HG03442 (cell line): ENCODE results near the gene OR52W1.

Experiments
- ATAC-seq: cut with Tn5 transposase; IDR thresholded peaks from one replicate; pipeline ENCODE4 v1.9.1; 2021; ENCODE audit warnings: mild to moderate bottlenecking, moderate library complexity; ENCODE audit not compliant: unreplicated experiment

OR52W1 gene

GRCh38 chr11:6199174-6199810 lies at the start of gene OR52W1:
Gene OR52W1 (plus strand): TSS chr11:6199224. CDS start chr11:6199224, 0 bp downstream.
- ATAC-seq: no peak

DNA sequence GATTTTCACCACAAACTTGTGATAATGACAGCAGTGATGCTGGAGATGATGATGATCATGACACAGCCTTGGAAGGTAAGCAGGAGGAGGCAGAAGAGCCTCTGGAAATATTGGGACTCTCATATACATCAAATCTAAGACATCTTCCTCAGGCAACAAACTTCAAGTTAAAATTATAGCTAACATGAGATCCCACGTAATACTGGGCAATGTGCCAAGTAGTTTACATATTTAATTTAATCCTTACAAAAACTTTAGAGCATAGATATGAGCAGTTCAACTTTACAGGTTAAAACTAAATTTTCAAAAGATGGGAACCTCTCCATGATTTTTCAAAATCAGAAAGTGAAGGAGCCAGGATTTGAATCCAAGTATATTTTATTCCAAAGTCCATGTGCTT lies 47.9 kb upstream of the OR52W1 start:
- no peak for ATAC-seq

GRCh38 chr11:6152126-6152525 lies 46.9 kb upstream of the OR52W1 start:
- ATAC-seq: no peak

- no peak for ATAC-seq
Observed at GRCh38 chr11:6156628-6157359, 42.2 kb upstream of the OR52W1 start.

- no peak for ATAC-seq
Observed at GRCh38 chr11:6170226-6170625, 28.8 kb upstream of the OR52W1 start, which contains the start of gene OR52B2. Gene OR52B2 (minus strand): TSS chr11:6170326. CDS start chr11:6170326, 0 bp downstream.

- no peak for ATAC-seq
Observed at GRCh38 chr11:6175440-6175839, 23.6 kb upstream of the OR52W1 start.

DNA sequence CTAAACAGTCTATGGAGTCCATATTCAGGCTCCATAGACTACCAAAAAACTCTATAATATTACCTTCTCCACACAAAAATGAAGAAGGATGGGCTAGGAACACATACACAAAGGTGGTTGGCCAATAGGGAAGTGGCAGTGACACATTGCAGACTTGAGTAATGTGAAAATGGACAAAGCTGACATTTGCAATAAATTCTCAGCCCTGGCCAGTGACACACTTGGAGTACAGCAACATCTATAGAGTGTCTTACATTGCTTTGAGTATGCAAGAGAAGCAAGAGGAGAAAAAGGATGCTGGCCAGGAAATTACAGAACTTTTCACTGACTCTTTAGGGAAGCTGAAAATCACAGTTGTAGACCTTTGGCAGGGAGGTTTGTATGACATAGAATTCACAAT lies 7.3 kb upstream of the OR52W1 start:
- ATAC-seq: no peak

GRCh38 chr11:6194065-6194581 lies 4.9 kb upstream of the OR52W1 start:
- ATAC-seq: no peak

DNA sequence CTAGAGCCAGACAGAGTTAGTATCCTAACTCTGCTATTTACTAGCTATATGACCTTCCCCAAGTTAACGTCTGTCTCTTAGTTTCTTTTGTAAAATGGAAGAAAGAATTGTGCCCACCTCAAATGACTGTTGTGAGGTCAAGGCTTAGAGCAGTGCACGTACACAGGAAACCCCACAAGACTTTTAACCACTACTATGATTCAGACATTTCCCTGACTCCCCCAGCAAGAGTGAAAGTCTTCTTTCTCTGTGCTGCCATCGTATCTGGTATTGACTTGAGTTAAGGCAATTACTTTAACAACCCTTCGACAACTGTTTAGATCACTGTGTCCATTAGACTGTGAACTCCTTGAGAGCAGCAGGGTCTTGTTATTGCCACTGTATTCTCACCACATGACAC lies 2.6 kb upstream of the OR52W1 start:
- peak; percentile 45 for ATAC-seq

DNA sequence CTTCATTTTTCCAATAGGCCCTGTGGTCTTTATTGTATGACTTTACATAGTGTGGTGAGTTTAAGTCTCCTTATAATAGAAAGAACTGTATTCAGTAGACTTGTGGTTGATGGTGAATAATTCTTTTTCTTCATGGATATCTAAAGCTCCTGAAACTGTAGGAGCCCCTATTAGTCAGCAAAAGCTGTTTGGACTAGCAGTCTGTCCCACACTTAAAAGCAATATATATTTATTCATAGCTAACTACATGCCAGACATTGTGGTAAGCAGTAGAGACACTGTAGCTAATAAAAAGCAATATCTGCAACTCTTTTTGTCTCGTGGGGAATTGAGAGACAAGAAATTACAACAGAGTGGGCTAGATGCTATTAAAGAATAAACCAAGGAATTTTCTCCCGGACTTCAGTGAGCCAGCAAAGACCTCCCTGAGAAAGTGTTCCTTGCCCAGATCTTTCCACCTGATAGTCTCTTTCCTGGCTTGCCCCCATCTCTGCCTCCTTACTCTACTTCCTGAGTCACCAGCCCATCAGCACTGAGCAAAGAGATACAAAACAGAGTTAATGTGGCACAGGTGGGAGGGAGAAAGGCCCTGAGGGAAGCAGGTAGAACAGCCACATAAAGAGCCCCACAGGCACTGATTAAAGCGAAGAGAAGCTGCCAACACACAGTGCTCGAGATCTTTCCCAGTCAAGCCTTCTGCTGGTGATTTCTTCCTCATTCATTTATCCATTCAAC lies 1.4 kb upstream of the OR52W1 start:
- no peak for ATAC-seq

DNA sequence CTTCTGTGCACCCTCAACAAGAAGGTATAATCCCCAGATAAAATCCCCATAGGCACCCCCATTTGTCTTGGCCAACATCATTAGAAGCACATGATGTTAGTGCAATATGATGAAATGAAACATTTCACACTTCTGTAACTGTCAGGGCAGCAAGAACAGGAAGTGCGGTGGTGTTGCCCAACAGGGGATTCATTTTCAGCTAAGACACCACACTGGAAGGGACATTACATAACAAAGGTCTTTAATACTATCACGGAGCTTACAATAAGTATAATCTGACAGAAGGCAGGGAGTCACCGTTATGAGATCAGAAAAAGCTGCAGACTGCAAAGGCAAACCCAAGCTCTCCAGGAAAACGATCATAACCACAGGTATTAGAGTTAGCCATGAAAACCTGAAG lies 2.0 kb downstream of the OR52W1 start:
- no peak for ATAC-seq

DNA sequence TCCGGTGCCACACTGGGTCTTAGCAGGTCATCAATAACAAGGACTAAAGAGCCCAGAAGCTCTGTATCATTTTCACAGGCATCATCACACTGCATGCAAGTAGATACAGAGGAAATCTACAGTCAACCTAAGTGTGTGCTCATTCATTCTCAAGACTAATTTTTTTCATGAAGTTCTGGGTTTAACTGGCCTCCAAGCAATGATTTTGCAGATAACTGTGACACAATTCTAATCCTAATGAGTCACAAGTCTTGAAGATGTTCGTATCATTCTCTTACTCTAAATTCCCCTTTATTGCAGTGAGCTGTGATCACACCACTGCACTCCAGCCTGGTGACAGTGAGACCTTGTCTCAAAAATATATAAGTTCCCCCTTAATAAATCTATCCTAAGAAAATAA lies 2.5 kb downstream of the OR52W1 start:
- no peak for ATAC-seq

- ATAC-seq: no peak
Observed at GRCh38 chr11:6202041-6202440, 3.0 kb downstream of the OR52W1 start.

DNA sequence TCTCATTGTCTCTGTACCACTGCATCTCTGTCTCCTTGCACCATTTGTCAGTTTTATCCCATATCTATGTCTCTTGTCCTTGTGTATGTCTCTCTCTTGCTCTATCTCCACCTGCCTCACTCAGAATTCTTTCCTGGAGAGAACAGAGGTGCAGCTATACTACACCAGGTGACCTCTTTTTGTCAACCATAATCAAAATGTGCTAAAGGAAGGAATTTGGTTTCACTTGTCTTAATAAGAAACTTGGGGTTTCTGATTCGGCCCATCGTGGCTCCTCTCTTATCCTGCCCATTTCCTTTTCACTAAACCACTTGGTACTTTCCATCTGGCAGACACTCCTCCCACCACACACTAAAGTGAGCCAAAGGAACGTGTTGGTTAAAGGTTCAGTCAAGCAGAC lies 4.3 kb downstream of the OR52W1 start:
- ATAC-seq: peak; percentile 70

GRCh38 chr11:6204706-6205105 lies 5.7 kb downstream of the OR52W1 start:
- ATAC-seq: no peak

GRCh38 chr11:6205366-6205765 lies 6.3 kb downstream of the OR52W1 start, which contains the start of gene C11orf42:
Gene C11orf42 (plus strand): TSS chr11:6205557. CDS start chr11:6205616, 59 bp downstream.
- no peak for ATAC-seq

DNA sequence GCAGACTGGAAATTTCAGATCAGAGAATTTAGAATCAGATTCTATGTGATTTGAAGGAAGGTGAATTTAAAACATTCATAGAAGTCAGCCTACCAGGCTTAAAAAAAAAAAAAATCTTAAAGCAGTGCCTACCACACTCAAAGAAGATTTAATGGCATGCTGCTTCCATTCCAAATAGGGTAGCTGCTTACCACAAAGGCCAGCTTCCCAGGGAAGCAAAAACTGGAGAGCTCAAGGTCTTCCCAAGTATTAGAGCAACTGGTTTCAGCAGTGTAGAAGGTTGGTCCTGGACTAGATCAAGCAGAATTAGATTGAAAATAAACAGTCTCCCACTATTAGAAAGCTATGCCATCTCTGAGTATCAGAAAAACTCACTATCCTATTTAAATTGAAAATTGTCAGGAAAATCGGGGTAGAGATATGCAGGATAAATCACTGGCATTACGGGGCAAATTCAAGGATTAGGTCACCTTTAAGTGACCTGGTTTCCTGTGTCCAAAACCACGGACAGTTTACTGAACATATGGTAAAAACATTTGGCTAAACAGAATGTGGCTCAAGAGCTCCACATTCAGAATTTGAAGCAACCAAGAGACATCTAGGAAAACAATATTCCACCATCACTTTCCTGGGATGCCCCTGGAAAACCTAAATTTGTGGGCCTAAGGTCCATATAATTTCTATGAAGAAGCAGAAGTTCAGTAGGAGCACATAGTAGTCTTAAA lies 7.6 kb downstream of the OR52W1 start:
- no peak for ATAC-seq

DNA sequence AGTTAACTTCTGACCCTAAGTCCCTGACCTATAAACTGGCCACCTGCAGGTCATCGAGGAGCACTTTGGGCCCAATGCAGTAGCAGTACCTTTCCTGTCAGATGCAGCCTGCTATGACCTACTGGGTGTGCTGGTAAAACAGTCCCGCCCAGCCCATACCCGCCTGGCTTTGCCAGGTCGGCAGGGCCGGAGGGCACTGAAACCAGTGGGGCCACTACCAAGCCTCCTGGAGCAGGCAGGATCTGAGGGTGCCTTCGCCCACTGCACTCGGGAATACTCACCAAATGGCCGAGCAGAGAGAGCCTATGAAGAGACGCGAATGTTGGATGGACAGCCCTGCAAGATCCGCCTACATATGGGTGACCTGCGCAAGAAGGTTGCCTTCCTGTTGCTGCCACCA lies 10.8 kb downstream of the OR52W1 start:
- ATAC-seq: no peak

- no peak for ATAC-seq
Observed at GRCh38 chr11:6210274-6210955, 11.4 kb downstream of the OR52W1 start.

GRCh38 chr11:6214530-6214929 lies 15.5 kb downstream of the OR52W1 start:
- no peak for ATAC-seq
